Uterus (tissue), 2 donors: ENCODE results near the gene SERPINI2.

Experiments used
- CTCF ChIP-seq, 4 experiments: fragments of 200-600 bp in 2 of 4; fragments of 450-650 bp in 2 of 4; sonication (generic) in 2 of 4; IDR thresholded peaks; one replicate each; pipeline ENCODE4 v1.5.1; 2016 to 2019; ENCODE audit warnings: antibody characterized with exemption in 4 of 4, mild to moderate bottlenecking in 2 of 4, moderate library complexity in 1 of 4
- POLR2A ChIP-seq, 2 donors: fragments of 450-650 bp; IDR thresholded peaks; one replicate each; pipeline ENCODE4 v1.6.1; 2016; ENCODE audit warnings: antibody characterized with exemption in 2 of 2, mild to moderate bottlenecking in 1 of 2, moderate library complexity in 1 of 2

GRCh38 chr3:167437428-167438139 is 36.3 kb downstream of the SERPINI2 start:
- no peak for TF ChIP-seq CTCF (IDR thresholded peaks at IDR 0.05)
- TF ChIP-seq POLR2A (IDR thresholded peaks at IDR 0.05): no peak
